SHP77 (cell line): ENCODE measurements around the gene DOCK1.

Experiments
- DNase-seq, 2 experiments: peaks; one replicate each; lab custom pipeline; 2025; lab: John Stamatoyannopoulos, UW

Gene DOCK1

GRCh38 chr10:127089446-127089845 lies 184.2 kb downstream of the DOCK1 start:
- DNase-seq: no peak

GRCh38 chr10:127090138-127090537 lies 184.9 kb downstream of the DOCK1 start:
- no peak for DNase-seq

- no peak for DNase-seq
Observed at GRCh38 chr10:127091354-127091753, 186.1 kb downstream of the DOCK1 start.

- DNase-seq: no peak
Observed at GRCh38 chr10:127092916-127093315, 187.7 kb downstream of the DOCK1 start.

GRCh38 chr10:127094984-127095383 lies 189.8 kb downstream of the DOCK1 start:
- no peak for DNase-seq

- DNase-seq: no peak
Observed at GRCh38 chr10:127100983-127101615, 195.9 kb downstream of the DOCK1 start.

- no peak for DNase-seq
Observed at GRCh38 chr10:127102176-127102575, 196.9 kb downstream of the DOCK1 start.

- no peak for DNase-seq
Observed at GRCh38 chr10:127115100-127115499, 209.9 kb downstream of the DOCK1 start.

- DNase-seq: no peak
Observed at GRCh38 chr10:127117125-127117524, 211.9 kb downstream of the DOCK1 start.

- DNase-seq: no peak
Observed at GRCh38 chr10:127118034-127118433, 212.8 kb downstream of the DOCK1 start.

- DNase-seq: no peak
Observed at GRCh38 chr10:127119936-127120335, 214.7 kb downstream of the DOCK1 start.

GRCh38 chr10:127122831-127123230 lies 217.6 kb downstream of the DOCK1 start:
- no peak for DNase-seq

- no peak for DNase-seq
Observed at GRCh38 chr10:127123626-127124025, 218.4 kb downstream of the DOCK1 start.

GRCh38 chr10:127125331-127125730 lies 220.1 kb downstream of the DOCK1 start:
- DNase-seq: no peak

- DNase-seq: no peak
Observed at GRCh38 chr10:127127822-127128221, 222.6 kb downstream of the DOCK1 start.

GRCh38 chr10:127129104-127129503 lies 223.9 kb downstream of the DOCK1 start:
- DNase-seq: no peak

- DNase-seq: no peak
Observed at GRCh38 chr10:127132451-127132850, 227.2 kb downstream of the DOCK1 start.

GRCh38 chr10:127133225-127133624 lies 228.0 kb downstream of the DOCK1 start:
- no peak for DNase-seq

- no peak for DNase-seq
Observed at GRCh38 chr10:127133672-127134500, 228.7 kb downstream of the DOCK1 start.

GRCh38 chr10:127135844-127136577 lies 230.8 kb downstream of the DOCK1 start:
- DNase-seq: no peak

- no peak for DNase-seq
Observed at GRCh38 chr10:127137391-127137790, 232.2 kb downstream of the DOCK1 start.

- no peak for DNase-seq
Observed at GRCh38 chr10:127142136-127142535, 236.9 kb downstream of the DOCK1 start.

GRCh38 chr10:127142856-127143255 lies 237.6 kb downstream of the DOCK1 start:
- no peak for DNase-seq
